GM12892 (cell line): ENCODE results near the gene CLIP1.
"Not testable (repeated sequence)": the region's sequence is repeated elsewhere in the genome, so short reads cannot be mapped to it uniquely, and the experiment has no call there.

Source experiments
- DNase-seq: peaks from one replicate; pipeline ENCODE4 v3.0.0; 2011; ENCODE audit not compliant: insufficient read length
- FAIRE-seq: peaks from 2 replicates; lab custom pipeline; 2011; peaks lifted over from hg19 to GRCh38; lab: Jason Lieb, UNC
- POLR2A ChIP-seq: IDR thresholded peaks from 2 replicates; pipeline ENCODE4 v1.6.1; 2011; ENCODE audit warnings: low read depth, low read length, control low read depth
- POLR2AphosphoS5 ChIP-seq: IDR thresholded peaks from 2 replicates; pipeline ENCODE4 v1.6.1; 2011; ENCODE audit warnings: low read depth, low read length, control low read depth
- TAF1 ChIP-seq: IDR thresholded peaks from 2 replicates; pipeline ENCODE4 v1.6.1; 2011; ENCODE audit warnings: low read depth, mild to moderate bottlenecking, control low read depth, low read length, borderline replicate concordance

Gene CLIP1

DNA sequence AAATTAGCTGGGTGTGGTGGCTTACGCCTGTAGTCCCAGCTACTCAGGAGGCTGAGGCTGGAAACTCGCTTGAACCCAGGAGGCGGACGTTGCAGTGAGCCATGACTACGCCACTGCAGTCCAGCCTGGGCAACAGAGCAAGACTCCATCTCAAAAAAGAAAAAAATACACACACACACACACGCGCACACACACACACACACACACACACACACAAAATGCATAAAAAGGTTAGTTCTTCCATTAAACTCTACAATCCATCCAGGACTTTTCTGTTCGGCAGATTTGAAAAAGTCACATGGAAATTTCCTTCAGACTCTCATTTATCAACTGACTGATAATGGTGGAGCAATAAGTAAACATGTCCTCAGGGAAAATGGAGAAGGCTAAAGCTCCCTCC, 147.0 kb downstream of the CLIP1 start:
- DNase-seq (no peak), FAIRE-seq (no peak)

DNA sequence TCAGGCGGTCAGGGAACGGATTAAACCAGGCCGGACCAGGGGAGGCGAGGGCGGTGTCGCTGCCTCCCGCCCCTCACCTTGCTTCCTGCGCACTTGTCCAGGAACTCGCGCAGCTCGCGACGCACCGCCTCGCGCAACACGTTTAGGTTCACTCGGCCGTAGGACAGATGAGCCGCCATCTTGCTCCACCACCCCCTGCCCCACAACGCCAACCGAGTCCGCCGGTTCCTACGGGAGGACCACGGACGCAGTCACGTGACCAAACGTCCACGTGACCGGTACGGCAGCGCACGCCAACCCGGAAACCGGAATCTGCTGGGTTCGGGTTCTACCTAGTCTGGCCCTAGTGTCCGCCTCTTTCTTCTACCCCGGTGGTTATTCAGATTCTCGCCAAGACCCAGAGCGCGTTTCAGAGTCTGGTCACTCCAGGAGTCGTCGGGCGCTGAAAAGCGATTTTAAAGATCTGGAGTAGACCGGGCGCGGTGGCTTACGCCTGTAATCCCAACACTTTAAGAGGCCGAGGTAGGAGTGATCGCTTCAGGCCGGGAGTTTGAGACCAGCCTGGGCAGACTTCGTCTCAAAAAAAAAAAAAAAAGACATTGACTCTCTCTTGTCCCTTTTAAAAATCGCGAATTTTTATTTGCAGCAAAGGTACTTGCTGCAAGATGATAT, 156.1 kb downstream of the CLIP1 start, which contains the start of gene VPS33A:
TSS of gene VPS33A (minus strand) at position 265 of the 672 bp plus-strand sequence. CDS start at position 179, 86 bp downstream.
- TF ChIP-seq POLR2AphosphoS5 = peak; percentile 91
- TF ChIP-seq TAF1 = peak; percentile 66; the same call in 1 of the 2 replicates
- peak; percentile 89 for TF ChIP-seq POLR2A
- peak; percentile 99 for FAIRE-seq
- DNase-seq = peak; percentile 88

More for the DNA sequence above, 147.0 kb downstream of the CLIP1 start:
- TF ChIP-seq POLR2AphosphoS5 = no peak
- no peak for TF ChIP-seq TAF1
- no peak for TF ChIP-seq POLR2A

DNA sequence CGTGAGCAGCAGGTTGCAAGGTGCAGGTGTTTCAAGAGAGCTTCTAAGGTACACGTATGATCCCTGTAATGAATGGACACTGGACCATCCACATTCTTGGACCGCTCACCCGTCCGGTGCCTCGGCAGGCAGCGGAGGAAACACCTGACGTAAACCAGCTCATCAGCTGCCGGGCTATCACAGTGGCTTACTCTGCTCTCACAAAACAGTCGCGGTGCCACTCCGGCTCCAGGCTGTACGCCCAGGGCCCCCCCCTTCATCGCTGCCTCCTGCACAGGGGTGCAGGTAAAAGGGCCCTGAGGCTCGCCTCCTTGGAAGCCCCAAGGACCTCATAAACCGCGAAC, 156.6 kb downstream of the CLIP1 start:
- DNase-seq = no peak
- FAIRE-seq = no peak
- no peak for TF ChIP-seq TAF1
- no peak for TF ChIP-seq POLR2AphosphoS5
- TF ChIP-seq POLR2A = no peak

DNA sequence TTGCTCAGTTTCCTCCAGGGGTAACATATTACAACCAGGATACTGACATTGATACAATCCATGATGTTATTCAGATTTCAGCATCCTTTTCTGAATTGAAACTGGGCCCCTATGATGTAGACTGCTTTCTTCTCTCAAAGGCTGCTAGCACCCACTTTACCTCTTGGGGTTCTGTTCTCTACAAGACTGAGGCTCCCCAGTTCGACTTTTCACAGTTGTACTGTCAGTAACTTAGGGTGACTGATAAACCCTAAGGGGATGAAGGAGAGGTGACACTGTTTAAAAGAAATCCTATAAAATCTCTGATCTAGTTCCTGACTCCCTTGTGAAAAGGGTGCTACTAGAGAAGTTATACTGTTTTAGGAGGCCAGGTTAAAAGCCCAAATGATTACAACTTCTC, 157.0 kb downstream of the CLIP1 start:
- TF ChIP-seq TAF1 = no peak
- TF ChIP-seq POLR2AphosphoS5 = no peak
- TF ChIP-seq POLR2A = no peak
- DNase-seq = no peak

DNA sequence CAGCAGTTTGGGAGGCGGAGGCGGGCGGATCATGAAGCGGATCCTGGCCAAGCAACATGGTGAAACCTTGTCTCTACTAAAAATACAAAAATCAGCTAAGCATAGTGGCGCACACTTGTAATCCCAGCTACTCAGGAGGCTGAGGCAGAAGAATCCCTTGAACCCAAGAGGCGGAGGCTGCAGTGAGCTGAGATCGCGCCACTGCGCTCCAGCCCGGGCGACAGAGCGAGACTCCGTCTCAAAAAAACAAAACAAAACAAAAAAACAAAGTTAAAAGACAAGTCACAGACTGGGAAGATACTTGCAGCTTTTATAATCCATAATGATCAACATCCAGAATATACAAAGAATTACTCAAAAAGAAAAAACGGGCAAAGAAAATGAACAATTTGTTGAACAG, 161.7 kb downstream of the CLIP1 start:
- not testable (repeated sequence) for FAIRE-seq, DNase-seq

More for the DNA sequence above, 157.0 kb downstream of the CLIP1 start:
- no peak for FAIRE-seq

DNA sequence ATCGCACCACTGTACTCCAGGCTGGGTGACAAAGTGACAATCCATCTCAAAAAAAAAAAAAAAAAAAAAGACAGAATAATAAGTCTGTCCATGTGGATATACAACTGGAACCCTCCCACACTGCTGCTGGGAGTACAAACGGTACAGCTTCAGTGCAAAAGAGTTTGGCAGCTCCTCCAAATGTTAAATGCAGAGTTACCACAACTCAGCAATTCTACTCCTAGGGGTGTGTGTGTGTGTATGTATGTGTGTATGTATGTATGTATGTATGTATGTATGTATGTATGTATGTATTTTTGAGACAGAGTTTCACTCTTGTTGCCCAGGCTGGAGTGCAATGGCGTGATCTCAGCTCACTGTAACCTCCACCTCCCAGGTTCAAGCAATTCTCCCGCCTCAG, 163.5 kb downstream of the CLIP1 start:
- DNase-seq, FAIRE-seq: not testable (repeated sequence)

DNA sequence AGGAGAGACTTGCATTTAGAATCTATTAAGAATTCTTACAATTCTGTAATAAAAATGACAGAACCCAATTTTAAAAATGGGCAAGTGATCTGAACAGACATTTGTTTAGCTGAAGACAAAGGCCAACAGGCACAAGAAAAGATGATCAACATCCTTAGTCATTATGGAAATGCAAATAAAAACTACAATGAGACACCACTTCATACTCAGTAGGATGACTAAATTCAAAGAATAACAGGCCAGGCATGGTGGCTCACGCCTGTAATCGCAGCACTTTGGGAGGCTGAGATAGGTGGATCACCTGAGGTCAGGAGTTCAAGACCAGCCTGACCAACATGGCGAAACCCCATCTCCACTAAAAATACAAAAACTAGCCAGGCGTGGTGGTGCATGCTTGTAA, 164.0 kb downstream of the CLIP1 start:
- FAIRE-seq, DNase-seq: not testable (repeated sequence)

DNA sequence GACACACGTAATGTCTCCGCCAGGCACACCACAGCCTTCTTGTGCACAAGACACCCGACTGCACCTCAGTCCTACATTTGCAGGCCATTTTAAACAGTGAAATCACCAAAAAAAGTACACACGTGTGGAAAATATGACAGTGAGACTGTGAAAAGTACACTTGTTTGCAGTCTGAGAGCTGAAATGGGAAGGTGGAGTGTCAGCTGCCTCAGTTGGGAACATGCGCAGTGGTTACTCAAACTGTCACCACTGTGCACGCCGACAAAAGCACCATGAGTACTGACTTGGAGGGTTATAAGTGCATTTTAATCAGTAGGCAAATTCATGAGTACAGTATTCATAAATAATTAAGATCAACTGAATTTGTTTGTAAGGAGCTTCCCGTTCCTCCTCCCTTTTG, 171.9 kb downstream of the CLIP1 start:
- FAIRE-seq (no peak), DNase-seq (no peak)
- TF ChIP-seq TAF1 (no peak), POLR2AphosphoS5 (no peak), POLR2A (no peak)

DNA sequence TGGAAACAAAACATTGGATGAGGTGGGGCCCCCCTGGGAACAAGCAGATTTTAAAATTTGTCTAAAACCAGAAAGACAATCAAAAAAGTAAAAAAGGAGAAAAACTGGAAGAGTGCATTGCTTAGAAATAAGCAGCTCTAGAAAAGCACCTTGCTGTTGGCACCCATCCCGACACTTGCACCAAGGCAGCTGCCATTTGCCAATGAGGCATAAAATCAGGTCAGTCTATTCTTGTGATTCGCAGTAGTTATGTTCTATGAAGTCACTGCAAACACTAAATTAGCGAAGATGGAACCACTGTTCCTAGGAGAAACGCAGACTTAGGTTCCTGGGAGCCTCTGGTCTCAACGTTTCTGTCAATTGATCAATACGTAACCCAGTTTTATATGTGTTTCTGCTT, 172.4 kb downstream of the CLIP1 start:
- no peak for DNase-seq
- no peak for FAIRE-seq
- TF ChIP-seq POLR2AphosphoS5 (no peak), POLR2A (no peak), TAF1 (no peak)

DNA sequence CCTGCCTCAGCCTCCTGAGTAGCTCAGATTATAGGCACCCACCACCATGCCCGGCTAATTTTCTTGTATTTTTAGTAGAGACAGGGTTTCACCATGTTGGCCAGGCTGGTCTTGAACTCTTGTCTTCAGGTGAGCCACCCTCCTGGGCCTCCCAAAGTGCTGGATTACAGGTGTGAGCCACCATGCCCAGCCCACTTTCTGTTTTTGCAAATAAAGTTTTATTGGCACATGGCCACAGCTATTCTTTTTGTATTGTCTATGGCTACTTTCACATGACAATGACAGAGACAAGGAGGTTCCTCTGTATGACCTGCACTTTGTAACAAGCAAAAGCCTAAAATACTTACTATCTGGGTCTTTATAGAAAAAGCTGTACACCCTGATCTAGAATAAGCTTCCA, 176.9 kb downstream of the CLIP1 start:
- no peak for TF ChIP-seq POLR2A
- no peak for TF ChIP-seq POLR2AphosphoS5
- no peak for TF ChIP-seq TAF1
- FAIRE-seq (no peak), DNase-seq (no peak)

DNA sequence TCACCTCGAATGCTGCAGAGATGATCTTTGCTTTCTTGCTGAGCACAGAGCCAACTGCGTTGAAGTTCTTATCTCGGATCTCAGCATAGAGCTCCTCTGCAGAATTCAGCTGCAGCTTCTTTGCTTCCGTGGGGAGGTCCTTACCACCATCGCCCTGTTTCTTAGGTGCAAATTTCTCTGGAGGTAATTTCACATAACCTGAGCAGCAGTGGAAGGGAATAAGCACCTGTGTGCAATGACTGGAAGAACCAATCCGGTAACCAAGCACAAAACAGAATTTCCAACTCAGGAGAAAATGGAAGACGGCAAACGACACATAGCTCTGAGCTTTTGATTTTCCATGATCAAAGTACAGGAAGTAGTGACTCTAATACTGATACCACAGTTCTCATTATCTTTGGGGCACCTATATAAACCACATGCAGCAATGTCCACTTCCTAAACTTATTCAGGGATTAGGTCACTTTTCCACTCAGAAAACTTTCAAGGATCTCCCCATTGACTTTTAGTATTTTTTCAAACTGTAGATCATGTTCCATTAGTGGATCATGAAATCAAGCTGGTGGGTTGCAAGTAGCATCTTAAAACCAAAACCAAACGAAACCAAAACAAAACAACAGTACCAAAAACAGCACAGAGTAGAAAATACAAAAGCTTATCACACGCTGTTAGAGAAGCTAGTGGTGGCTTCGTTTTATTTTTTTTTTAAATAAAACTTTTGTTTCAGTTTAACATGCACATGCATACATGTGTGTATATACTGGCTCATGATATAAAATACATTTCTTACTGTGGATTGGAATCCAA, 177.7 kb downstream of the CLIP1 start:
- no peak for TF ChIP-seq TAF1
- TF ChIP-seq POLR2AphosphoS5 = no peak
- TF ChIP-seq POLR2A = no peak
- no peak for DNase-seq
- no peak for FAIRE-seq

DNA sequence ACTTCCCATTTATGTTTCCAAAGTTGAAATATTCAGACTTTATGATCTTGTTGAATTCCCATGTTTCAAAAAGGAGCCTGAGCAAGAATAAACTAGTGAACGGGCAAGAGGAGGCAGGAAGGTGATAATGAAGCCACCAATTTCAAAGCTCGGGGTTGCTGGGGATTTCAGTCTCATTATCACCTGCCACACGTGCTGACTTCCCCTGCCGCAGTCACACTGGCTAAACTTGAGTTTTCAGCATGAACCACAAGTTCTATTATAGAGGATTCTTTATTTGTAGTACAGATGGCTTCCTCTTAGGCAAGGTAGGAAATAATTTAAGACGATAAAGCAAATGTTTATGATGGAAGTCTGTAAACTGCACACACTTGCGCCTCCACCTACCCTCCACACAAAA, 178.5 kb downstream of the CLIP1 start:
- DNase-seq (no peak), FAIRE-seq (peak; percentile 9)
- TF ChIP-seq POLR2AphosphoS5 = no peak
- no peak for TF ChIP-seq POLR2A
- TF ChIP-seq TAF1 = no peak
